A549 (cell line): Measurements from ENCODE around the gene CYP1A2.

Experiments used
- BHLHE40 ChIP-seq: IDR thresholded peaks from 2 replicates; pipeline ENCODE4 v1.6.1; 2012; ENCODE audit warnings: low read depth, low read length, inconsistent platforms
- RNF2 ChIP-seq: fragments of 200-600 bp; sonication (generic); IDR thresholded peaks from 2 replicates; pipeline ENCODE4 v1.6.1; 2016; ENCODE audit warnings: low read depth, mild to moderate bottlenecking, antibody characterized with exemption, moderate library complexity, borderline replicate concordance
- TF ChIP-seq, protein P1 (sequence below): fragments of >200 bp; sonication (Bioruptor Twin); formaldehyde crosslinking; IDR thresholded peaks from 3 replicates; pipeline ENCODE4 v1.5.1; 2016
- TF ChIP-seq, protein P2 (sequence below): IDR thresholded peaks from 2 replicates; pipeline ENCODE4 v1.6.1; 2012
- TF ChIP-seq, protein P3 (sequence below): fragments of 450-650 bp; IDR thresholded peaks from 2 replicates; pipeline ENCODE4 v1.6.1; 2014; ENCODE audit warnings: antibody characterized with exemption

DNA sequence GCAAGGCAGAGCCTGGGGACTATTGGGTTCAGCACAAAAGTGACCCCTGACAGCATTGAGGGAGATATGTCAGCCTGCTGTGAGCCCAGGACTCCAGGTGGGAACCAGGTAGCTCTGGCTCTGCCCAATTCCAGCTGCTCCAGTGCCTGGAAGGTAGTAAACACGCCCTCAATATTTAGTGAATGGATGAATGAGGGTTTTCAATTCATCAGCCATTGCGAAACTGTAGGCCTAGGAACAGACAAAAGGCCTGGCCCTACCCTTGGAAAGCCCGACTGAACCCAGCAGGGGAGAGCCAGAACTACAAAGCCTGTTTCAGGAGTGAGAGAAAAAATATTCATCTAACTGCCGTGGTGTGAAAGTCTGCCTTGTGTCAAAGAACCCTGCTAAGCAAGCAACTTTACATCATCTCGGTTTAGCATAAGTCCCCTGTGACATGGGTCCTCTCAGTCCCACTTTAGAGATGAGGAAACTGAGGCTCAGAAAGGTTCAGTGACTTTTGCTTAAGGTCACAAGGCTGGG is 25.1 kb downstream of the CYP1A2 start:
- TF ChIP-seq, protein P1, sequence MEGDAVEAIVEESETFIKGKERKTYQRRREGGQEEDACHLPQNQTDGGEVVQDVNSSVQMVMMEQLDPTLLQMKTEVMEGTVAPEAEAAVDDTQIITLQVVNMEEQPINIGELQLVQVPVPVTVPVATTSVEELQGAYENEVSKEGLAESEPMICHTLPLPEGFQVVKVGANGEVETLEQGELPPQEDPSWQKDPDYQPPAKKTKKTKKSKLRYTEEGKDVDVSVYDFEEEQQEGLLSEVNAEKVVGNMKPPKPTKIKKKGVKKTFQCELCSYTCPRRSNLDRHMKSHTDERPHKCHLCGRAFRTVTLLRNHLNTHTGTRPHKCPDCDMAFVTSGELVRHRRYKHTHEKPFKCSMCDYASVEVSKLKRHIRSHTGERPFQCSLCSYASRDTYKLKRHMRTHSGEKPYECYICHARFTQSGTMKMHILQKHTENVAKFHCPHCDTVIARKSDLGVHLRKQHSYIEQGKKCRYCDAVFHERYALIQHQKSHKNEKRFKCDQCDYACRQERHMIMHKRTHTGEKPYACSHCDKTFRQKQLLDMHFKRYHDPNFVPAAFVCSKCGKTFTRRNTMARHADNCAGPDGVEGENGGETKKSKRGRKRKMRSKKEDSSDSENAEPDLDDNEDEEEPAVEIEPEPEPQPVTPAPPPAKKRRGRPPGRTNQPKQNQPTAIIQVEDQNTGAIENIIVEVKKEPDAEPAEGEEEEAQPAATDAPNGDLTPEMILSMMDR, result no peak
- TF ChIP-seq RNF2 (no peak), BHLHE40 (no peak)
- TF ChIP-seq, protein P2, sequence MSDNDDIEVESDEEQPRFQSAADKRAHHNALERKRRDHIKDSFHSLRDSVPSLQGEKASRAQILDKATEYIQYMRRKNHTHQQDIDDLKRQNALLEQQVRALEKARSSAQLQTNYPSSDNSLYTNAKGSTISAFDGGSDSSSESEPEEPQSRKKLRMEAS, result no peak
- TF ChIP-seq, protein P3, sequence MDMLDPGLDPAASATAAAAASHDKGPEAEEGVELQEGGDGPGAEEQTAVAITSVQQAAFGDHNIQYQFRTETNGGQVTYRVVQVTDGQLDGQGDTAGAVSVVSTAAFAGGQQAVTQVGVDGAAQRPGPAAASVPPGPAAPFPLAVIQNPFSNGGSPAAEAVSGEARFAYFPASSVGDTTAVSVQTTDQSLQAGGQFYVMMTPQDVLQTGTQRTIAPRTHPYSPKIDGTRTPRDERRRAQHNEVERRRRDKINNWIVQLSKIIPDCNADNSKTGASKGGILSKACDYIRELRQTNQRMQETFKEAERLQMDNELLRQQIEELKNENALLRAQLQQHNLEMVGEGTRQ, result no peak
